Measurements from ENCODE around the gene TMEM26. TPM values are rescaled to one million over a fixed set of nuclear protein-coding genes. Genes with fewer than 3 reads are reported as not detected.

TMEM26 gene
- total RNA-seq, 1 donor from 2014 or later: 1.0 TPM

DNA sequence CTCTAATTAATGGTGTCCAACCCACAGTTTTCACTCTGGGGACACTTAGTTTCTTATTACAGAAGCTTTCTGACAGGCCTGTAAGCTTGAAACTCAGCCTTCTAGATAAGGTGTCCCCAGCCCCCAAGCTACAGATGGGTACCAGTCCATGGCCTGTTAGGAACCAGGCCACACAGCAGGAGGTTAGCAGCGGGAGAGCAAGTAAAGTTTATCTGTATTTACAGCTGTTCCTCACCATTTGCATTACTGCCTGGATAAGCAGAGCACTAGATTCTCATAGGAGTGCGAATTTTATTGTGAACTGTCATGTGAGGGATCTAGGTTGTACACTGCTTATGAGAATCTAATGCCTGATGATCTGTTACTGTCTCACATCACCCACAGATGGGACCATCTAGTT, 93.7 kb downstream of the TMEM26 start:
- Mint-ChIP-seq H3K4me1 (ENCODE audit: low read depth) (no peaks in the 10 kb centered on the region), H3K9me3 (ENCODE audit: low read depth) (peaks cover 9% of the 10 kb centered on the region), H3K27me3 (ENCODE audit: low read depth) (peaks cover 14% of the 10 kb centered on the region), H3K4me3 (ENCODE audit: unreplicated experiment) (no peak overlapping the region), H3K27ac (ENCODE audit: unreplicated experiment) (no peak overlapping the region), H3K36me3 (ENCODE audit: low read depth) (no peaks in the 10 kb centered on the region)
- no peak for DNase-seq (ENCODE audit: low spot score)
- TF ChIP-seq, protein P1, sequence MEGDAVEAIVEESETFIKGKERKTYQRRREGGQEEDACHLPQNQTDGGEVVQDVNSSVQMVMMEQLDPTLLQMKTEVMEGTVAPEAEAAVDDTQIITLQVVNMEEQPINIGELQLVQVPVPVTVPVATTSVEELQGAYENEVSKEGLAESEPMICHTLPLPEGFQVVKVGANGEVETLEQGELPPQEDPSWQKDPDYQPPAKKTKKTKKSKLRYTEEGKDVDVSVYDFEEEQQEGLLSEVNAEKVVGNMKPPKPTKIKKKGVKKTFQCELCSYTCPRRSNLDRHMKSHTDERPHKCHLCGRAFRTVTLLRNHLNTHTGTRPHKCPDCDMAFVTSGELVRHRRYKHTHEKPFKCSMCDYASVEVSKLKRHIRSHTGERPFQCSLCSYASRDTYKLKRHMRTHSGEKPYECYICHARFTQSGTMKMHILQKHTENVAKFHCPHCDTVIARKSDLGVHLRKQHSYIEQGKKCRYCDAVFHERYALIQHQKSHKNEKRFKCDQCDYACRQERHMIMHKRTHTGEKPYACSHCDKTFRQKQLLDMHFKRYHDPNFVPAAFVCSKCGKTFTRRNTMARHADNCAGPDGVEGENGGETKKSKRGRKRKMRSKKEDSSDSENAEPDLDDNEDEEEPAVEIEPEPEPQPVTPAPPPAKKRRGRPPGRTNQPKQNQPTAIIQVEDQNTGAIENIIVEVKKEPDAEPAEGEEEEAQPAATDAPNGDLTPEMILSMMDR (IDR thresholded peaks at IDR 0.05): no peak

- H3K9me3 Mint-ChIP-seq (ENCODE audit: low read depth): peaks cover 9% of the 10 kb centered on the region
- no peak for DNase-seq (ENCODE audit: low spot score)
- H3K27ac Mint-ChIP-seq (ENCODE audit: unreplicated experiment): no peak overlapping the region
- peaks cover 17% of the 10 kb centered on the region for H3K27me3 Mint-ChIP-seq (ENCODE audit: low read depth)
- no peaks in the 10 kb centered on the region for H3K4me1 Mint-ChIP-seq (ENCODE audit: low read depth)
- H3K4me3 Mint-ChIP-seq (ENCODE audit: unreplicated experiment): no peak overlapping the region
- H3K36me3 Mint-ChIP-seq (ENCODE audit: low read depth): no peaks in the 10 kb centered on the region
- TF ChIP-seq, protein P1 (IDR thresholded peaks at IDR 0.05): no peak
These were observed 95.5 kb downstream of the TMEM26 start for GRCh38 chr10:61357687-61358086.

Other genes with a start within 250 kb of the TMEM26 start
- 0.47 to 2.4 TPM (median 0.69 TPM) in 3 replicates for gene CABCOCO1, start 209.5 kb upstream of the TMEM26 start, total RNA-seq